Keratinocyte (primary cell): ENCODE results near the gene OSBPL10.

Experiments used
- CTCF ChIP-seq, 3 experiments: IDR thresholded peaks in 1 of 3; conservative IDR thresholded peaks in 1 of 3; optimal IDR thresholded peaks in 1 of 3; 2 replicates in 2 of 3; 3 replicates in 1 of 3; pipeline versions ENCODE3 to v1.5.1; 2011; ENCODE audit warnings: low read length in 3 of 3, mild to moderate bottlenecking in 3 of 3, moderate library complexity in 2 of 3, control low read depth in 1 of 3, inconsistent platforms in 1 of 3; ENCODE audit not compliant: insufficient read depth in 2 of 3; ENCODE audit errors: extremely low read depth in 1 of 3
- EZH2 ChIP-seq: IDR thresholded peaks from one replicate; pipeline ENCODE4 v1.6.1; 2012; ENCODE audit warnings: inconsistent platforms, mild to moderate bottlenecking, low read length, moderate library complexity

GRCh38 chr3:31676556-31676955 is 304.5 kb downstream of the OSBPL10 start:
- TF ChIP-seq CTCF (optimal IDR thresholded peaks at IDR 0.05 in 1 of 3, IDR thresholded peaks at IDR 0.05 in 1 of 3, conservative IDR thresholded peaks at IDR 0.05 in 1 of 3; ENCODE audit: extremely low read depth in 1 of 3, insufficient read depth in 2 of 3, low read length in 3 of 3) (no peak), EZH2 (no peak)
